ENCODE data around the gene ZNF530.

ZNF530 gene

GRCh38 chr19:57615346-57615745 is 15.7 kb downstream of the ZNF530 start:
- DNase-seq (ENCODE audit: low spot score): no peak

DNA sequence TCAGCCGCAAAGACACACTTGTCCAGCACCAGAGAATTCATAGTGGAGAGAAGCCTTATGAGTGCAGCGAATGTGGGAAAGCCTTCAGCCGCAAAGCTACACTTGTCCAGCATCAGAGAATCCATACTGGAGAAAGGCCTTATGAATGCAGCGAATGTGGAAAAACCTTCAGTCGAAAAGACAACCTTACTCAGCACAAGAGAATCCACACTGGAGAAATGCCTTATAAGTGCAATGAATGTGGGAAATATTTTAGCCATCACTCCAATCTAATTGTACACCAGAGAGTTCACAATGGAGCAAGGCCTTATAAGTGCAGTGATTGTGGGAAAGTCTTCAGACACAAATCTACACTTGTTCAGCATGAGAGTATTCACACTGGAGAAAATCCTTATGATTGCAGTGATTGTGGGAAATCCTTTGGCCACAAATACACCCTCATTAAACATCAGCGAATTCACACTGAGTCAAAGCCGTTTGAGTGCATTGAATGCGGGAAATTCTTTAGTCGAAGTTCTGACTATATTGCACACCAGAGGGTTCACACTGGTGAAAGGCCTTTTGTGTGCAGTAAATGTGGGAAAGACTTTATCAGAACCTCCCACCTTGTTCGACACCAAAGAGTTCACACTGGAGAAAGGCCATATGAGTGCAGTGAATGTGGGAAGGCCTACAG is 21.1 kb downstream of the ZNF530 start:
- no peak for DNase-seq (ENCODE audit: low spot score)

GRCh38 chr19:57623091-57623490 is 23.4 kb downstream of the ZNF530 start:
- no peak for DNase-seq (ENCODE audit: low spot score)

DNA sequence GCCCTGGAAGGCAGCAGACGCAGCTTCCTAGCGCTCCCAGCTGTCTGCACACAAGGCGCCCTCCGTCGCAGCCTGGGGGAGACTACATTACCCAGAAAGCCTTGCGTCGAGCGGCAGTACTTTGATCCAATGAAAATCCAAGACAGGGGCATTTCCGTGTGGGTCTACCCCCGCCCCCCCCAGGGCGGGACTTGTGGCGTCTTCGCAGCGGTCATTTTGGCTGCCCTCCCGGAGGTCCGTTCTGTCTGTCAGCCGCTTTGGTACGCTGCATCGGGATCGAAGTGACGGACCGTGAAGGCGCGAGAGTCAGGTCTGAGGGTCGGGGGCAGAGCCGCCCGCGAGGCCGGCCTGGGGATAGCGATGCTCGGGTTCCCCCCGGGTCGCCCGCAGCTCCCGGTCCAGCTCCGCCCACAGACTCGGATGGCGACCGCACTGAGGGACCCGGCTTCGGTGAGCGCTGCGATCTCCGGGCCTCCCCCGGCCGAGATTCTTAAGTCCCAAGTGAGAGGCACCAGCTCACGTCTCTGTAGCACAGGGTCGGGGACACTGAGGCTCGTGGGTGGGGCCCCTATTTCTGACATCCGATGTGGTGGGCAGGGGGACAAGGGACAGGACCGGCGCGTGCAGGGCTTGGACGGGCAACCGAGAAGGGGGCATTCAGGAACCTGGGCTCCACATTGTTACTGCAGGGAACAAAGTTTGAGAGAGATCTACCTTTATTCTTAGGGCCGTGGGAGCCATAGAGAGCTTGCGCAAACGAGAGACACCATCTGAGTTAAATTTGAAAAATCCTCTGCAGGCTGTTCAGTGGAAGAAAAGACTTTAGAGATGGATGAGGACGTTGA is 33.5 kb downstream of the ZNF530 start, which contains the start of gene ZNF211:
Gene ZNF211 (plus strand): TSS at position 182 of the 845 bp plus-strand sequence. CDS start 179 bp downstream, at position 361.
- peak; percentile 94 for DNase-seq (ENCODE audit: low spot score)

- no peak for DNase-seq (ENCODE audit: low spot score)
Observed at GRCh38 chr19:57633832-57634131, 34.1 kb downstream of the ZNF530 start.

GRCh38 chr19:57637379-57637778 is 37.7 kb downstream of the ZNF530 start:
- no peak for DNase-seq (ENCODE audit: low spot score)

DNA sequence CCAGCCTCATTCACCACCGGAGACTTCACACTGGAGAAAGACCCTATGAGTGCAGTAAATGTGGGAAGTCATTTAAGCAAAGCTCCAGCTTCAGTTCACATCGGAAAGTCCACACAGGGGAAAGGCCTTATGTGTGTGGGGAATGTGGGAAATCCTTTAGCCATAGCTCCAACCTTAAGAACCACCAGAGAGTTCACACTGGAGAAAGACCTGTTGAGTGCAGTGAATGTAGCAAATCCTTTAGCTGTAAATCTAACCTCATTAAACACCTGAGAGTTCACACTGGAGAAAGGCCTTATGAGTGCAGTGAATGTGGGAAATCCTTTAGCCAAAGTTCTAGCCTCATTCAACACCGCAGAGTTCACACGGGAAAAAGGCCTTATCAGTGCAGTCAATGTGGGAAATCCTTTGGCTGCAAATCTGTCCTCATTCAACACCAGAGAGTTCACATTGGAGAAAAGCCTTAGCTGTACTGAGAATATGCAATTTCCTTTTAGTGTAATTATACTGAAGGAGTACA is 42.1 kb downstream of the ZNF530 start:
- no peak for DNase-seq (ENCODE audit: low spot score)

DNA sequence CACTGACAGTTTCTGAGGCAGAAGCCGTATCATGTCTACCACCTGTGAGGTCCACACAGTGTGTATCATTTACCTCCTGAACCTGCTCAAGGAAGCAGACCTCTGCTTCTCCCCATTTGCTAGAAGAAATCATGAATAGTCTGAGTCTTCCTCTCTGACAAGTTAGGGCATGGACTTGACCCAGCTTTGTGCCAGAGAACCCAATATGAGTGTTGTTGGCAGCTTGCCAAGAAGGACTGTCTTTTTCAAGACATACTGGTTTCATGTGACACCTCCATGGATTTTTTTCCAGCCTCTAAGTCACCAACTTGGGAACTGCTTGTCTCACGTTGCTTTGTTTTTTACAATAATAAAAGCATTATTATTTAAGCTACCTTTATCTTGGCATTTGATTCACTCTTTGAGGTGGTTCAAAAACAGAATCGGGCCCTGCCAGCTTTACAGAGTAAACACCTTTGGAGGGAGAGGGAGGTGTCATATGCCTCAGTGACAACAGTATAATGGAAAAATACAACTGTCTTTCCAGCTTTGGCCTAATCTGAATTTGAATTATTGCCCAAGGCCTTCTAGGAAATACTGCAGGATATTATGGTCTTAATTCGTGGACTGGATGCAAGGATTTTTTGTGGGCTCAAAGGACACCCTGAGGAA is 42.8 kb downstream of the ZNF530 start:
- DNase-seq (ENCODE audit: low spot score): no peak

DNA sequence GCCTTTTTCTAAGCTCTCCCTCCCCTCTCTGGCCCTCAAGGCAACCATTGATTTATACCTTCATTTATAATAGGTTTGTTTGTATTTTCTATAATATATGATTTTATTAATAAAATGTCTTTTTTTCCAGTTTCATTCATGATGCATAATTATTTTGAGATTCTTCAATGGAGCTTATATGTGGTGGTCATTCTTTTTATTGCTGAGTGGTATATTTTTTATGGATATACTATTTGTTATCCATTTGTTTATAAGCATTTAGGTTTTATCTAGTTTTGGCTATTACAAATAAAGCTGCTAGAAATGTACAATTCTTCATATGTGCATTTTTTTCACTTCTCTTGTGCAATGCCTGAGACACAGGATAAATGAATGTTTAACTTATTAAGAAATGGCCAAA is 44.0 kb downstream of the ZNF530 start:
- DNase-seq (ENCODE audit: low spot score): no peak

DNA sequence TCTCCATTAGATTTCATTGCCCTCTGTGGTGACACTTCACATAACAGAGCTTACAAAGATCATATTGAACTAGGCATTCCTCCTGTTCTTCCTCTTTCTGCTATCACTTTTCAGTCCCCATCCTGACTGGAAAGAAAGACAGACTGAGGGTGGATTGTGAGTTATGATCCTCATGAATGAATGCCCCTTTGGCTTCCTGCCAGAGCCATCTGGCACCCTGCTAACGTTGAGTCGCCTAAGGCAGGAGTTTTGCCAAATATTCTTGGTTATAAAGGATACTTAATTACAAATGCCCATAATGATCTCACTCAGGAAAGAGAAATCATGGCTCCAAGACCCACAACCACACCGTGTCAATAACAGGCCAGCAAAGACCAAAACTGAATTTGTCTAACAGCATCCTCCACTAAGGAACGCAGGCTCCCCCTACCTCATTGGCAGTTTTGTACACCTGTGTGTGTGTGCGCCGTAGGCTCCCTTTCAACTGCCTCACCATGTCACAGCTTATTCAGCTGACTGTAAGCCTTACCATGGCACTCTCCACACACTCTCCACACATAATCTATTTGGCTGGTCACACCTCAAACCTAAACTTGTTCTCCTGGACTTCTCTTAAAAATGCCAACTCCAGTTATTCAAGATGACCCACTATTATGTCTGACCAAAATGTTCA is 48.8 kb downstream of the ZNF530 start:
- DNase-seq (ENCODE audit: low spot score): no peak

DNA sequence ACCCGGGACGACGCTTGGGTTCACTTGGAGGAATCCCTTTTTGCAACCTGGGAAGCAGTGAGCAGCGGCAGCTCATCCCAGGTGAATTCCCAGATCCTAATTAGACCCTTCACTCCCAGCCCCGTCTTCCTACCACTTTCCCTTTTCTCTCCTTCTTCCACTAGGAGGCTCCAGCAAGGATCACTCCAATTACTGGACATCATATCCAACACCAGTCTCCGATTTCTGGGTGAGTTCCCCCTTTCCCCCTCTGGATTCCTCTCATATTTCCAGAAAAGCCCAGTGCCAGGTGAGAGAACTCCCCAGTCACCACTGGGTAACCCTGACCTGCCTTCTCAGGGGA is 51.9 kb downstream of the ZNF530 start:
- no peak for DNase-seq (ENCODE audit: low spot score)

GRCh38 chr19:57653689-57654088 is 54.0 kb downstream of the ZNF530 start:
- no peak for DNase-seq (ENCODE audit: low spot score)

GRCh38 chr19:57655443-57655842 is 55.8 kb downstream of the ZNF530 start:
- no peak for DNase-seq (ENCODE audit: low spot score)

DNA sequence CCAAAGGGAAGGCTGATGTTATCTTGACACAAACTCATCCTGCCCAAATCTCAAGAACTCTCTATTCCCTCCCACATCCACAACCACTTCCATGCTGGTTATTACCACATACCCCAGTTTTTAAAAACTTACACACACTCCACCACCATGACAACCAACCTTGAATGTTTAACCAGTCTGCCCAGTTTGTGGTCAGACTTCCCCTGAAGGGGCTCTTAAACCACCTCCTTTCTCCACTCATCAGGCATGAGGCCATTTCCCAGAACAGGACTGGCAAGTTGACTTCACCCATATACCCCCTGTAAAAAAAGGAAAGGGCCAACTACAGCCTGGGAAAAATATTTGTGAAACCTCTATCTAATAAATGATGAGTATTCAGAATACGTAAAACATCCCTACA is 56.7 kb downstream of the ZNF530 start:
- no peak for DNase-seq (ENCODE audit: low spot score)
